Tibial nerve (tissue), 4 donors: ENCODE measurements around the gene RGS6. TPM values are rescaled to one million over a fixed set of nuclear protein-coding genes. Genes with fewer than 3 reads are reported as not detected.

Experiments used
- DNase-seq, 2 donors: peaks; one replicate each; pipeline ENCODE4 v3.0.0-alpha.2; 2019; ENCODE audit warnings: low spot score in 2 of 2
- H3K27ac ChIP-seq, 4 donors: fragments of 200-600 bp; sonication (generic) in 3 of 4; one replicate each; pipeline ENCODE4 v1.5.1; 2017 to 2019; ENCODE audit warnings: mild to moderate bottlenecking in 1 of 4
- H3K27me3 ChIP-seq, 2 donors: fragments of 200-600 bp; sonication (generic) in 1 of 2; one replicate each; pipeline versions ENCODE4 v1.5.1 to v1.6.0; 2017 to 2019
- H3K36me3 ChIP-seq, 3 donors: fragments of 200-600 bp; sonication (generic); one replicate each; pipeline ENCODE4 v1.5.1; 2018 to 2019
- H3K4me1 ChIP-seq, 4 donors: fragments of 200-600 bp; sonication (generic) in 3 of 4; one replicate each; pipeline ENCODE4 v1.5.1; 2017 to 2019
- H3K4me3 ChIP-seq, 4 donors: fragments of 200-600 bp; sonication (generic) in 3 of 4; one replicate each; pipeline ENCODE4 v1.5.1; 2017 to 2019; ENCODE audit warnings: mild to moderate bottlenecking in 1 of 4, moderate library complexity in 1 of 4
- H3K9me3 ChIP-seq, 4 donors: fragments of 200-600 bp; sonication (generic) in 3 of 4; one replicate each; pipeline ENCODE4 v1.5.1; 2017 to 2019
- EP300 ChIP-seq, 2 donors: sonication (generic); formaldehyde crosslinking; IDR thresholded peaks; one replicate each; pipeline ENCODE4 v1.6.1; 2017; ENCODE audit warnings: antibody characterized with exemption in 2 of 2, mild to moderate bottlenecking in 1 of 2
- POLR2A ChIP-seq, 2 donors: fragments of 450-650 bp; IDR thresholded peaks; one replicate each; pipeline ENCODE4 v1.6.1; 2017; ENCODE audit warnings: antibody characterized with exemption in 2 of 2, mild to moderate bottlenecking in 2 of 2, moderate library complexity in 2 of 2
- WGBS, 2 donors: methylation state at CpG; one replicate each; pipeline ENCODE4 v1.1.5; 2018; 5-methylcytosine and 5-hydroxymethylcytosine counted together
- total RNA-seq, 4 donors: library from RNA; depleted of rRNA; stranded (reverse); fragments of >200 nt; gene quantifications; one replicate each; pipeline ENCODE4 v1.1.0, GENCODE V29; 2016
- TF ChIP-seq, protein P1 (sequence below), 5 experiments: fragments of 200-600 bp in 3 of 5; fragments of 450-650 bp in 2 of 5; sonication (generic) in 3 of 5; IDR thresholded peaks; one replicate each; pipeline ENCODE4 v1.5.1; 2016 to 2019; ENCODE audit warnings: antibody characterized with exemption in 5 of 5, mild to moderate bottlenecking in 3 of 5, moderate library complexity in 2 of 5

The RGS6 gene
- total RNA-seq, 4 donors from 2014 or later, result 43.5 to 67.2 (median 54.7) TPM

DNA sequence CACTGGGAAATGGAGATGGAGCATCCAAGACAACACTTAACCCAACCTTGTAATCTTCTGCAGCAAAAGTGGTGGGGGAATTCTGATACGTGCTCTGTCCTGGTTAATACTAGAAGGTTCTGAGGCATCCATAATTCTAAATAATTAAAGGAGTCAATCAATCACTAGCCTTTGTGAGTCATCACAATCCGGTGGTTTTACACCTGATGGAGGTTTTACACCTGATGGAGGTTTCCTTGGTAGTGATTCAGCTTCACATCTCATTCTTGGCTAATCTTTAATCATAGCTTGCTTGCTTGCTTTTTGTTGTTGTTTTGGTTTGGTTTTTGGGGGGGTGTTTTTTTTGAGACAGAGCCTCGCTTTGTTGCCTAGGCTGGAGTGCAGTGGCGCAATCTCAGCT lies 618.3 kb downstream of the RGS6 start:
- no peak for DNase-seq
- 92 to 94% methylated on average over 4 of the region's 4 CpGs for WGBS, 2 donors
- no peaks in the 10 kb centered on the region for H3K9me3 ChIP-seq
- H3K27me3 ChIP-seq, result no peaks in the 10 kb centered on the region
- H3K4me1 ChIP-seq, result no peaks in the 10 kb centered on the region
- TF ChIP-seq POLR2A (IDR thresholded peaks at IDR 0.05), result no peak
- H3K4me3 ChIP-seq, result no peak overlapping the region
- H3K27ac ChIP-seq, result no peak overlapping the region
- no peaks in the 10 kb centered on the region for H3K36me3 ChIP-seq

DNA sequence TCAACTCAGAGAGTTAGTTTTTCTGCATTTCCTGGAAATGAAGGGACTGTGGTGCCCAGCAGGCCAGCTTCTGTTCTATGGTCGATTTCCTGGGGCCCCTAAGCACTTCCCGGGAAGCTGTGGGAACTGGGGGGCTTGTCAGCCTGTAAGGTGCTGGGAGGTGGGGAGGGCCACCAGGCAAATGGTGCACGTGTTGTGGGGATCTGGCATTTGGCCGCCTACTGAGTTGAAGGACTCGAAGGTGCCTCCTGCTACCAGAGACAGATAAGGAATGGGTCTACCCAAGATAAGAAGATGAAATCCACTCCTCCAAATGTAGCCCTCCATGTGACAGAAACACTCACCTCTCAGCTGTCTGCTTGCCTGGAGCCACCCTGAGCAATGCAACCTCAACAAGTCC lies 620.0 kb downstream of the RGS6 start:
- TF ChIP-seq EP300 (IDR thresholded peaks at IDR 0.05) (no peak), POLR2A (IDR thresholded peaks at IDR 0.05) (no peak)
- TF ChIP-seq, protein P1, sequence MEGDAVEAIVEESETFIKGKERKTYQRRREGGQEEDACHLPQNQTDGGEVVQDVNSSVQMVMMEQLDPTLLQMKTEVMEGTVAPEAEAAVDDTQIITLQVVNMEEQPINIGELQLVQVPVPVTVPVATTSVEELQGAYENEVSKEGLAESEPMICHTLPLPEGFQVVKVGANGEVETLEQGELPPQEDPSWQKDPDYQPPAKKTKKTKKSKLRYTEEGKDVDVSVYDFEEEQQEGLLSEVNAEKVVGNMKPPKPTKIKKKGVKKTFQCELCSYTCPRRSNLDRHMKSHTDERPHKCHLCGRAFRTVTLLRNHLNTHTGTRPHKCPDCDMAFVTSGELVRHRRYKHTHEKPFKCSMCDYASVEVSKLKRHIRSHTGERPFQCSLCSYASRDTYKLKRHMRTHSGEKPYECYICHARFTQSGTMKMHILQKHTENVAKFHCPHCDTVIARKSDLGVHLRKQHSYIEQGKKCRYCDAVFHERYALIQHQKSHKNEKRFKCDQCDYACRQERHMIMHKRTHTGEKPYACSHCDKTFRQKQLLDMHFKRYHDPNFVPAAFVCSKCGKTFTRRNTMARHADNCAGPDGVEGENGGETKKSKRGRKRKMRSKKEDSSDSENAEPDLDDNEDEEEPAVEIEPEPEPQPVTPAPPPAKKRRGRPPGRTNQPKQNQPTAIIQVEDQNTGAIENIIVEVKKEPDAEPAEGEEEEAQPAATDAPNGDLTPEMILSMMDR (IDR thresholded peaks at IDR 0.05), result no peak
- no peaks in the 10 kb centered on the region for H3K27me3 ChIP-seq
- H3K27ac ChIP-seq, result no peak overlapping the region
- no peaks in the 10 kb centered on the region for H3K36me3 ChIP-seq
- H3K4me1 ChIP-seq, result no peaks in the 10 kb centered on the region
- no peak overlapping the region for H3K4me3 ChIP-seq
- no peak for DNase-seq
- WGBS, 2 donors, result 77 to 80% methylated on average over 5 of the region's 5 CpGs
- H3K9me3 ChIP-seq, result no peaks in the 10 kb centered on the region

DNA sequence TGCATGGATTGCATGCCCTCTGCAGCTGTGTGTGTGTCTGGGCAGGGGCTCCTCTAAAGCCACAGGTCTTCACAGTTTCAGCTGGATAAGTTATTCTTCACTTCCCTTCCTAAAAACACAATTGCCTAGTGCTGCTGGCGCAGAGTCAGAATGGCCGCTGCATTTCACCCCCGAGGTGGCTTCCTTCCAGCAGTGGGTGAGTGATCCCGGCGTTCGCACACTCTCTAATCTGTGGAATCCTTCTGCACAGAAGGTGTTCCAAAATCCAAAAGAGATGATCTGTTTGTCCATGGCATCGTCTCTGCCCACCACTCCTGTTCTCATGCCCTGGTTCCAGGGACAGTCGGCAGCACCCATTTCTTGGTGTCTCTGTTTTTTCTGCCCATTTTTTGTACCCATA lies 620.9 kb downstream of the RGS6 start:
- Histone ChIP-seq H3K27me3 (no peaks in the 10 kb centered on the region), H3K9me3 (no peaks in the 10 kb centered on the region), H3K4me1 (no peaks in the 10 kb centered on the region)

DNA sequence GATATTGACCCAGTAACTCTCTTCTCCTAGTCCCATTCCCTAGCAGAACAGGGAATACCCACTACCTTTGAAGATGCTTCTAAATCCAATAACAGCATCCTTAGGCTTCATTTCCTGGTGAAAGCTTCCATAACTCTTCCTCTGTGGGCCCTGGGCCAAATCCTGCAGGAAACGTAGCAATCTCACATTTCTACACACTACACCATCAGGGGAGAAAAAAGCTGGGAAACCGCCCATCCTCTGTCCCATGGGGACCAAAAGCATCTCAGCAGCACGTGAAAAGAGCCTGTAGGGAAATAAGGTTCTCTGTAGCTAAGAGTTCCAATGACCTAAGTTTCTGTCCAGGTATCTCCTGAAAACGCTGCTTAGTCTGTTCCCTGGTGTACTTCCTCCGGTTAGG lies 621.4 kb downstream of the RGS6 start:
- Histone ChIP-seq H3K4me3 (no peak overlapping the region), H3K27ac (no peak overlapping the region), H3K4me1 (peaks cover 0 to 3% (median 0%) of the 10 kb centered on the region in 4 donors), H3K36me3 (no peaks in the 10 kb centered on the region), H3K27me3 (no peaks in the 10 kb centered on the region), H3K9me3 (no peaks in the 10 kb centered on the region)
- DNase-seq, result no peak
- WGBS, 2 donors, result 40 to 46% methylated on average over 5 of the region's 5 CpGs
- no peak for TF ChIP-seq EP300 (IDR thresholded peaks at IDR 0.05)
- TF ChIP-seq, protein P1 (IDR thresholded peaks at IDR 0.05), result no peak
- TF ChIP-seq POLR2A (IDR thresholded peaks at IDR 0.05), result no peak

More for the DNA sequence above, 620.9 kb downstream of the RGS6 start:
- Histone ChIP-seq H3K36me3 (no peaks in the 10 kb centered on the region), H3K27ac (no peak overlapping the region), H3K4me3 (no peak overlapping the region)
- WGBS, 2 donors, result 59 to 64% methylated on average over 8 of the region's 8 CpGs
- no peak for TF ChIP-seq EP300 (IDR thresholded peaks at IDR 0.05)
- no peak for TF ChIP-seq POLR2A (IDR thresholded peaks at IDR 0.05)
- TF ChIP-seq, protein P1 (IDR thresholded peaks at IDR 0.05), result no peak
- no peak for DNase-seq

DNA sequence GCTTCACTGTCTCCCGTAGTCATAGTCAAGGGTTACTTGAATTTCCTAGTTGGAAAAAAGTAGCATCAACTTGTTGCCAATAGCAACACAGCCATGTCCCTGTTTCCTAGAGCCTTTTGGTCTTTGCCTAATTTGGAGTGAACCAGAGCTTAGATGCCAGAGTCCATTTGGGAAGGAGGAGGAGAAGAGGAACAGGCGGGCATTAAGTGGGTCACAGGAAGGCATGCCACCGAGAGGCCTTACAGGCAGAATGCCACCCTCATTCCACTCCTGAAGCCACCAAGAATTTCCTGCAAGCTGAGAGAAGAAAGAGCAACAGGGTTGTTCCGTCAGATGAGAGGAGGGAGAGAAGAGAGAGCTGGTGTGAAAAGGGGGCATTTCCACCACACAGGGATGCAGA lies 622.2 kb downstream of the RGS6 start:
- no peaks in the 10 kb centered on the region for H3K9me3 ChIP-seq
- H3K4me1 ChIP-seq, result peaks cover 0 to 10% (median 0%) of the 10 kb centered on the region in 4 donors
- WGBS, 2 donors, result 66% methylated on average over 4 of the region's 4 CpGs
- no peak overlapping the region for H3K4me3 ChIP-seq
- no peak for DNase-seq
- H3K36me3 ChIP-seq, result no peaks in the 10 kb centered on the region
- TF ChIP-seq POLR2A (IDR thresholded peaks at IDR 0.05), result no peak
- TF ChIP-seq, protein P1 (IDR thresholded peaks at IDR 0.05), result no peak
- no peak for TF ChIP-seq EP300 (IDR thresholded peaks at IDR 0.05)
- H3K27me3 ChIP-seq, result no peaks in the 10 kb centered on the region
- H3K27ac ChIP-seq, result no peak overlapping the region
